Loucy (cell line): ENCODE measurements around the gene RGS12.

Source experiments
- EZH2phosphoT487 ChIP-seq: fragments of 200-600 bp; IDR thresholded peaks from 2 replicates; pipeline ENCODE4 v1.6.1; 2018; ENCODE audit warnings: antibody characterized with exemption, mild to moderate bottlenecking, moderate library complexity, borderline replicate concordance
- TF ChIP-seq, protein P1 (sequence below): fragments of 200-600 bp; sonication (generic); conservative IDR thresholded peaks from 2 replicates; pipeline ENCODE4 v1.5.1; 2014; ENCODE audit warnings: mild to moderate bottlenecking, antibody characterized with exemption, low read length

DNA sequence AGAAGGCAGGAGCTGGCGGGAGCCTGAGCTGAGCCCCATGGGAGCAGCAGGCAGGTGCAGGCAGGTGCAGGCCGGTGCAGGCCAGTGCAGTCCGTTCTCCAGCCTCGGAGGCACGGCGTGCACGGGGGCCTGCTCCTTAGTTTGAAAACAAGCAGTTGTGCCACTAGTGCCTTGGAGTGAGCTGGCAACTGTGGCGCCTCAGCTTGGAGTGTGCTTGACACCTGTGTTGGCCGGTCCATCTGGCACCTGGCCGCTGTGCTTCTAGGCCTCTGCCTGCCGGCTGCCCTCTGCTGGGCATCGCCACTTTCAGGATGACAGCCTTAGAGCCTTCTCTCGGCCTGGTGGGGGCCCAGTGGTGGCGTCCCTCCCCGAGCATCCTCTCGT, 47.9 kb downstream of the RGS12 start:
- TF ChIP-seq, protein P1, sequence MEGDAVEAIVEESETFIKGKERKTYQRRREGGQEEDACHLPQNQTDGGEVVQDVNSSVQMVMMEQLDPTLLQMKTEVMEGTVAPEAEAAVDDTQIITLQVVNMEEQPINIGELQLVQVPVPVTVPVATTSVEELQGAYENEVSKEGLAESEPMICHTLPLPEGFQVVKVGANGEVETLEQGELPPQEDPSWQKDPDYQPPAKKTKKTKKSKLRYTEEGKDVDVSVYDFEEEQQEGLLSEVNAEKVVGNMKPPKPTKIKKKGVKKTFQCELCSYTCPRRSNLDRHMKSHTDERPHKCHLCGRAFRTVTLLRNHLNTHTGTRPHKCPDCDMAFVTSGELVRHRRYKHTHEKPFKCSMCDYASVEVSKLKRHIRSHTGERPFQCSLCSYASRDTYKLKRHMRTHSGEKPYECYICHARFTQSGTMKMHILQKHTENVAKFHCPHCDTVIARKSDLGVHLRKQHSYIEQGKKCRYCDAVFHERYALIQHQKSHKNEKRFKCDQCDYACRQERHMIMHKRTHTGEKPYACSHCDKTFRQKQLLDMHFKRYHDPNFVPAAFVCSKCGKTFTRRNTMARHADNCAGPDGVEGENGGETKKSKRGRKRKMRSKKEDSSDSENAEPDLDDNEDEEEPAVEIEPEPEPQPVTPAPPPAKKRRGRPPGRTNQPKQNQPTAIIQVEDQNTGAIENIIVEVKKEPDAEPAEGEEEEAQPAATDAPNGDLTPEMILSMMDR, result no peak
- TF ChIP-seq EZH2phosphoT487, result no peak
